K562 (cell line): Measurements from ENCODE around the gene TMEM120B. TPM values are rescaled to one million over a fixed set of nuclear protein-coding genes. Genes with fewer than 3 reads are reported as not detected.
A peak's percentile ranks its signal among the peaks of the same experiment; 100 is the strongest.

ENCODE experiments used
- COPS2 ChIP-seq: fragments of 450-650 bp; conservative IDR thresholded peaks from 2 replicates; pipeline ENCODE4 v1.6.1; 2016; ENCODE audit warnings: mild to moderate bottlenecking, moderate library complexity
- CTCF ChIP-seq, 3 experiments: IDR thresholded peaks in 2 of 3; conservative IDR thresholded peaks in 1 of 3; 2 replicates each; pipeline ENCODE4 v1.5.1; 2011 to 2012; ENCODE audit warnings: low read length in 3 of 3, mild to moderate bottlenecking in 3 of 3, control low read depth in 2 of 3, improper control_type of control experiment in 1 of 3, inconsistent platforms in 1 of 3, low read depth in 1 of 3, mixed read lengths in 1 of 3, moderate library complexity in 1 of 3; ENCODE audit not compliant: insufficient read depth in 2 of 3
- FOXK1 ChIP-seq: sonication (generic); formaldehyde crosslinking; IDR thresholded peaks from 2 replicates; pipeline ENCODE4 v1.8.0; 2022; ENCODE audit warnings: missing genetic modification reagents, mild to moderate bottlenecking, borderline replicate concordance
- FOXK2 ChIP-seq, 2 experiments: fragments of 450-650 bp; IDR thresholded peaks in 1 of 2; conservative IDR thresholded peaks in 1 of 2; 2 replicates each; pipeline ENCODE4 v1.6.1; 2016; ENCODE audit warnings: low read depth in 2 of 2, mild to moderate bottlenecking in 1 of 2
- GABPB1 ChIP-seq: sonication (generic); formaldehyde crosslinking; IDR thresholded peaks from 2 replicates; pipeline ENCODE4 v1.8.0; 2022; ENCODE audit warnings: mild to moderate bottlenecking, missing genetic modification reagents
- GATAD2B ChIP-seq: fragments of 450-650 bp; IDR thresholded peaks from 2 replicates; pipeline ENCODE4 v1.6.1; 2017; ENCODE audit warnings: mild to moderate bottlenecking, borderline replicate concordance
- IFI16 ChIP-seq: fragments of 250-450 bp; sonication (Bioruptor Pico); IDR thresholded peaks from 2 replicates; pipeline ENCODE4 v2.1.2; 2022; ENCODE audit warnings: mild to moderate bottlenecking, inconsistent platforms
- POLR2B ChIP-seq: fragments of 450-650 bp; IDR thresholded peaks from 2 replicates; pipeline ENCODE4 v1.6.1; 2018; ENCODE audit warnings: low read depth; ENCODE audit not compliant: partially characterized antibody
- TRIM25 ChIP-seq: fragments of 450-650 bp; IDR thresholded peaks from 2 replicates; pipeline ENCODE4 v1.7.0; 2016; ENCODE audit warnings: borderline replicate concordance
- ZBTB49 ChIP-seq: sonication (generic); formaldehyde crosslinking; IDR thresholded peaks from 2 replicates; pipeline ENCODE4 v1.8.0; 2022; ENCODE audit warnings: missing genetic modification reagents, mild to moderate bottlenecking, borderline replicate concordance
- ZNF592 ChIP-seq: fragments of 450-650 bp; IDR thresholded peaks from 2 replicates; pipeline ENCODE4 v1.6.1; 2017; ENCODE audit warnings: antibody characterized with exemption, mild to moderate bottlenecking
- polyA plus RNA-seq, 8 experiments: library from polyadenylated mRNA; depleted of rRNA in 4 of 8; stranded (reverse) in 5 of 8; unstranded in 3 of 8; fragments of >200 nt; fragmentation: Nextera tagmentation in 2 of 8; fragmentation: Illumina TruSeq in 1 of 8; extraction: Ambion mirVana in 2 of 8; extraction: Trizol in 1 of 8; gene quantifications; 2 replicates each; pipeline versions ENCODE4 v1.2.1 to v1.2.3, GENCODE V29; 2011 to 2014; ENCODE audit warnings: inconsistent platforms in 1 of 8, missing spikeins in 1 of 8
- total RNA-seq, 7 experiments: library from RNA; depleted of rRNA in 6 of 7; stranded (reverse); fragments of >200 nt in 6 of 7; fragmentation: Illumina TruSeq in 2 of 7; extraction: Trizol in 2 of 7; gene quantifications; 2 replicates each; pipeline versions ENCODE4 v1.2.1 to v1.2.3, GENCODE V29; 2011 to 2021; ENCODE audit warnings: low replicate concordance in 1 of 7
- TF ChIP-seq, protein P1 (sequence below): fragments of 250-450 bp; sonication (Bioruptor Pico); IDR thresholded peaks from 2 replicates; pipeline ENCODE4 v1.6.1; 2021; ENCODE audit warnings: mild to moderate bottlenecking
- TF ChIP-seq, protein P2 (sequence below): IDR thresholded peaks from 3 replicates; pipeline ENCODE4 v1.6.1; 2011; ENCODE audit warnings: borderline replicate concordance, mild to moderate bottlenecking; ENCODE audit not compliant: insufficient read length, insufficient read depth

TMEM120B gene
- total and polyA plus RNA-seq, 9 of the 15 experiments (the other 6 are each of a cell fraction or from before 2014, with no cell fraction given): 1.7 to 18.6 (median 7.4) TPM

DNA sequence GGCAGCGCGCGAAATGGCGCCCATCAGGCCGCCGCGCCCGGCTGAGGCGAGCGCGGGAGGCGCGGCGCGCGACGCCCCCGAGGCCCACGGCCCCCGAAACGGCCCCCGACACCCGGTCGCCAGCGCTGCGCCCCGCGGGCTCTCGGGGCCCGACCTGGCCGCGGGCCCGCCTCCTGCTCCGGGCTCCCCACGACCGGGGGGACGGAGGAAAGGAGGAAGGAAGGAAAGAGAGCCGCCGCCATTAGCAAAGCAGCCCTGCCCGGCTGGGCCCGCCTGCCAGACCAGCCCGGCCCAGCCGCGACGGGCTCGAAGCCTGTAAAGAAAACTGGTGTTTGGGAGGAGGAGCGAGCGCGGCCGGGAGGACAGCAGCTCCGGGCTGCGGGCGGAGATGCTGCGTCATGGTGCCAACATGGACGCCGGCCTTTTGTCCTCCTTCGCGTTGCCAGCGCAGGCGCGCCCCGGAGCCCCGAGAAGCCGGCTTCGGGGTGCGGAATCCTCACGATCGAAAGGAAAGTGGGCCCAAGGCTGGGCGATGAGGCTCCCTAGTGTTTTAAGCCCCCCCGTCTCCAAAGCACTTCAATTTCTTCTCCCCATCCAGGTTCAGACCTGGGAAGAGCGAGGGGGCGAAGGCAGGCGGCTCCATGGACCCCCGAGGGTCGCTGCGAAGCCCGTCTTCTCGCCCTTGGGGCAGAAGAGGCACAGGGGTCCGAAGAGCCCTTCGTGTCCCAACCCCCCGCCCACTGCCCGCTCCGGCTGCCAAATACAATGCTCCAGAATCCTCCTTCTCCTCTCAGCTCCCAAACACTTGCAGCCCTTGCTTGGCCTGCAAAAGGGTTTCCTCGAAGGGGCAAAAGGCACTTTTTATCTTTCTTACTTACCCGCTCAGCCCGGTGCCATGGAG is 88.4 kb downstream of the TMEM120B start (continued):
- TF ChIP-seq FOXK1 (CRISPR knock-in tag): peak; percentile 19; the same call in 1 of the 2 replicates
- 0 out of 4 replicates have a peak, but pooled peaks of 1 of the 2 experiments have one; percentile 27 for TF ChIP-seq FOXK2 (conservative IDR thresholded peaks at IDR 0.05 in 1 of 2, IDR thresholded peaks at IDR 0.05 in 1 of 2; ENCODE audit: low read depth in 2 of 2)
- no peak for TF ChIP-seq COPS2
- TF ChIP-seq GABPB1 (CRISPR knock-in tag): no peak
- peak; percentile 1; the same call in 1 of the 2 replicates for TF ChIP-seq GATAD2B
- TF ChIP-seq ZNF592: peak; percentile 91
- TF ChIP-seq, protein P1, sequence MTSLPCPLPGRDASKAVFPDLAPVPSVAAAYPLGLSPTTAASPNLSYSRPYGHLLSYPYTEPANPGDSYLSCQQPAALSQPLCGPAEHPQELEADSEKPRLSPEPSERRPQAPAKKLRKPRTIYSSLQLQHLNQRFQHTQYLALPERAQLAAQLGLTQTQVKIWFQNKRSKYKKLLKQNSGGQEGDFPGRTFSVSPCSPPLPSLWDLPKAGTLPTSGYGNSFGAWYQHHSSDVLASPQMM (CRISPR knock-in tag): no peak
- peak; percentile 70 for TF ChIP-seq POLR2B
- no peak for TF ChIP-seq TRIM25
- no peak for TF ChIP-seq ZBTB49
- TF ChIP-seq, protein P2, sequence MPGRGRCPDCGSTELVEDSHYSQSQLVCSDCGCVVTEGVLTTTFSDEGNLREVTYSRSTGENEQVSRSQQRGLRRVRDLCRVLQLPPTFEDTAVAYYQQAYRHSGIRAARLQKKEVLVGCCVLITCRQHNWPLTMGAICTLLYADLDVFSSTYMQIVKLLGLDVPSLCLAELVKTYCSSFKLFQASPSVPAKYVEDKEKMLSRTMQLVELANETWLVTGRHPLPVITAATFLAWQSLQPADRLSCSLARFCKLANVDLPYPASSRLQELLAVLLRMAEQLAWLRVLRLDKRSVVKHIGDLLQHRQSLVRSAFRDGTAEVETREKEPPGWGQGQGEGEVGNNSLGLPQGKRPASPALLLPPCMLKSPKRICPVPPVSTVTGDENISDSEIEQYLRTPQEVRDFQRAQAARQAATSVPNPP: no peak
- TF ChIP-seq IFI16 (CRISPR knock-in tag): no peak
- TF ChIP-seq CTCF (IDR thresholded peaks at IDR 0.05 in 2 of 3, conservative IDR thresholded peaks at IDR 0.05 in 1 of 3; ENCODE audit: insufficient read depth in 2 of 3, low read depth in 1 of 3, low read length in 3 of 3): no peak
